NCI-H2081 treated with DMSO at 0.1 percent for 48 hours (cell line): ENCODE data around the gene ADAMTSL2.
"Not testable (repeated sequence)": the region's sequence is repeated elsewhere in the genome, so short reads cannot be mapped to it uniquely, and the experiment has no call there.

ENCODE experiments used
- DNase-seq: peaks from one replicate; lab custom pipeline; 2025; lab: John Stamatoyannopoulos, UW

Gene ADAMTSL2

DNA sequence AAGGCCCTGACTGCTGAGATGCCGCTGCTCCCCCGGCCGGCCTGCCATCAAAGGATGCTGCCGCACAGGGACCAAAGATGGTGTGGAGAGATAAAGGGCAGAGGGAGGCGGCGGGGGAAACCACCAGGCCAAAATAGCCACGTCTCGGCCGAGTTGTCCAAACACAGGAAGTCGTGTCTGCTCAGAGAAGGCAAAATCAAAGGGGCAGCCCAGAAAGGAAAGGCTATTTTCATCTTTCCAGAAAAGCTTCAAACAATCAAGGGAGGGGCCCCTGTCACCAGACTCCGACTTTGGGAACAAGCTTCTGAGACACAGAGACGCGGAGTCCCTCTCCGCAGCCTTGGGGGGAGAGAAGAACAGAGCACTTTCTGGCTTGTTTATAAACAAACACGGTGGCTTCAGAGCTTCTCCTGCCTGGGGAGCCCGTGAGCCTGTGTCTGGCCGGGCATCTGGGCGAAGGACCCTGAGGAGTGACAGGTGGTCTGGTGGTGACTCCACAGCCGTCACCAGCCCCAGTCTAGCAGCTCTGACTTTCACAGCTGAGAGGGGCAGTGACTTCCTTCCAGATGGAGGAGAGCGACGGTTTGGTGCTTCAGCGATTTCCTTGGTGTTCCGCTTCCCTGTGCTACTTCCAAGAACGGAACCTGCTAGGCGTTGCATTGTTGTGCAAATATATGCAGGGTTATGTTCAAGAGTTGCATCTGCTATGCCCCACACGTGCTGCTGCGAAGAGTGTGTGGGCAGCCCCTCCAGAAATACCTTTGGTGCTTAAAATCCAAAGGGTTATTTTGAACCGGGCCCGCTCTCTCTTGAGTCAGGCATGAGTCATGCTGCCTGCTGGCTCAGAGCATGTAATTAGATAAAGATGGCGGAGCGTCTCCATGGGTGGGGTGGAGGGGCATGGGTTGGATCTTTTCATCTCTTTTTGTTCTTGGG, 24.0 kb downstream of the ADAMTSL2 start:
- DNase-seq: no peak

GRCh38 chr9:133560311-133560710, 25.8 kb downstream of the ADAMTSL2 start:
- DNase-seq: no peak

- no peak for DNase-seq
These were observed 26.4 kb downstream of the ADAMTSL2 start for GRCh38 chr9:133560944-133561343.

DNA sequence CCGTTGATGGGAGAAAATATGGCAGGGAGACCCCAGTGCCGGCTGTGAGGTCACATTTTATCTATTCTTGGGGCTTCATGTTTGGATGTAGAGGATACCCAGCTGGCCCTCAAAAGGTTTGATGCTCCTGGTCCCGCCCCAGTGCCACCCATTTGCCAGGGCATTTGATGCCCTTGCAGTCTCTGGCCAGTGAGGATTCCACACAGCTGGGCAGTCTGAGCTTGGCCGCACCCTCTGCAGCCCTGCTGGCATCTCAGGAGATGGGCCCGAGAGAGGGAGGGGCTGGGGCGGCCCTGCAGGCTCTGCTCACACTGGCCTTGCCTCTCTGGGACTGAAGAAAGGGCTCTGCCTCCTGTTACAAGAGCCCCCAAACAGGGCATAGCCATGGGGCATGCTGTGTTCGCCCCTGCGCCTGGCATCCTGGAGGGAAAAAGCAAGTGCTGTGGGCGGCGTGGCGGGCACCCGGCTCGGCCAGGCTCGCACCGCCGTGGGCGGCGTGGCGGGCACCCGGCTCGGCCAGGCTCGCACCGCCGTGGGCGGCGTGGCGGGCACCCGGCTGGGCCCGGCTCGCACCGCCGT, 27.6 kb downstream of the ADAMTSL2 start:
- DNase-seq: no peak

GRCh38 chr9:133562611-133563290, 28.2 kb downstream of the ADAMTSL2 start:
- DNase-seq: no peak

- DNase-seq: no peak
These were observed 28.8 kb downstream of the ADAMTSL2 start for GRCh38 chr9:133563291-133563796.

DNA sequence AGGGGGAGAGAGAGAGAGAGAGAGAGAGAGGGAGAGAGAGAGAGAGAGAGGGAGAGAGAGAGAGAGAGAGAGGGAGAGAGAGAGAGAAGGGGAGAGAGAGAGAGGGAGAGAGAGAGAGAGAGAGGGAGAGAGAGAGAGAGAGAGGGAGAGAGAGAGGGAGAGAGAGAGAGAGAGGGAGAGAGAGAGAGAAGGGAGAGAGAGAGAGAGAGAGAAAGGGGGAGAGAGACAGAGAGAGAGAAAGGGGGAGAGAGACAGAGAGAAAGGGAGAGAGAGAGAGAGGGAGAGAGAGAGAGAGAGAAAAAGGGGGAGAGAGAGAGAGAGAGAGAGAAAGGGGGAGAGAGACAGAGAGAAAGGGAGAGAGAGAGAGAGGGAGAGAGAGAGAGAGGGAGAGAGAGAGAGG, 29.3 kb downstream of the ADAMTSL2 start:
- not testable (repeated sequence) for DNase-seq

DNA sequence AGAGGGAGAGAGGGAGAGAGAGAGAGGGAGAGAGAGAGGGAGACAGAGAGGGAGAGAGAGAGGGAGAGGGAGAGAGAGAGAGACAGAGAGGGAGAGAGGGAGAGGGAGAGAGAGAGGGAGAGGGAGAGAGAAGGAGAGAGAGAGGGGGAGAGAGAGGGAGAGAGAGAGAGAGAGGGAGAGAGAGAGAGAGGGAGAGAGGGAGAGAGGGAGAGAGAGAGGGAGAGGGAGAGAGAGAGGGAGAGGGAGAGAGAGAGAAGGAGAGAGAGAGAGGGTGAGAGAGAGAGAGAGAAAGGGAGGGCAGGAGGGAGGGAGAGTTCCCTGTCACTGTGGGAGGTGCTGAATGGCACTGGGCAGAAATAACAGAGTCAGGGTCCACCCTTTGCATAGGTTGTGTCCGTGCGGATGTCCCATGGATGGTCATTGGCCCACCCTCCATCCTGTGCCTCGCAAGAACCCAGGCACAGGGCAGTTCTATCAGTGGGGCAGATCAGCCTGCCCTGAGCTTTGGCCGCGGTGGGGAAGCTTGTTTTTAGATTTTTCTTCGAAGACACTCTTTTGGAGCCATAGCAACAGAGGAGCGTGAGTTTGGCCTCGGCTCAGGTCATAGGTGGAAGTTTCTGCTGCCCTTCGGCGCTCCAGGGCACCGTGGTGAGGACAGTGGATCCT, 30.1 kb downstream of the ADAMTSL2 start:
- no peak for DNase-seq

DNA sequence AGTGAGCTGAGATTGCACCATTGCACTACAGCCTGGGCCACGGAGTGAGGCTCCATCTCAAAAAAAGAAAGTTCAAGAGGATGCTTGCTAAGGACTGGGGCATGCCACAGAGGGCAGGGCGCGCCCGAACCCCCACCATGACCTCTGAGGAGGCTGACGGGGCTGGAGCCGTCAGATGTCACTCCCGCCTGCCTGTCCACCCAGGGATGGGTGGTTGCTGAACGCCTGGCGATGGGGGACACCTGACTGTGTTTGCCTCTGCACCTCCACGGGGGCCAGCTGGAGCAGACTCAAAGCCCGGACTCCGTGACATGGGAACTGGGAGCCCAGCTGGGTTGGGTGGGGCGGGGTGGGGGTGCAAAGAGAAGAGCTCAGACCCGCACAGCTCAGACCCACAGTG, 31.9 kb downstream of the ADAMTSL2 start:
- no peak for DNase-seq

GRCh38 chr9:133566817-133567216, 32.3 kb downstream of the ADAMTSL2 start:
- DNase-seq: no peak

DNA sequence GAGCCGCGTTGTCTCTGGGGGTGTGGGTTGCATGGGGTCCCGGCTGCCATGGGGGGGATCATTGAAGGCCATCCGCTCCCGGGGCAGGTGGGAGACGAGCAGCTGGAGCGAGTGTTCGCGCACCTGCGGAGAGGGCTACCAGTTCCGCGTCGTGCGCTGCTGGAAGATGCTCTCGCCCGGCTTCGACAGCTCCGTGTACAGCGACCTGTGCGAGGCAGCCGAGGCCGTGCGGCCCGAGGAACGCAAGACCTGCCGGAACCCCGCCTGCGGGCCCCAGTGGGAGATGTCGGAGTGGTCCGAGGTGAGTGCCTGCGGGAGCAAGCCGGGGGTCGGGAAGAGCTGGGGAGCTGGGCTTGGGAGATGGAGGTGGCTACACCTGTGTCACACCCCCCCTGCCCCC, 33.7 kb downstream of the ADAMTSL2 start:
- DNase-seq: no peak

DNA sequence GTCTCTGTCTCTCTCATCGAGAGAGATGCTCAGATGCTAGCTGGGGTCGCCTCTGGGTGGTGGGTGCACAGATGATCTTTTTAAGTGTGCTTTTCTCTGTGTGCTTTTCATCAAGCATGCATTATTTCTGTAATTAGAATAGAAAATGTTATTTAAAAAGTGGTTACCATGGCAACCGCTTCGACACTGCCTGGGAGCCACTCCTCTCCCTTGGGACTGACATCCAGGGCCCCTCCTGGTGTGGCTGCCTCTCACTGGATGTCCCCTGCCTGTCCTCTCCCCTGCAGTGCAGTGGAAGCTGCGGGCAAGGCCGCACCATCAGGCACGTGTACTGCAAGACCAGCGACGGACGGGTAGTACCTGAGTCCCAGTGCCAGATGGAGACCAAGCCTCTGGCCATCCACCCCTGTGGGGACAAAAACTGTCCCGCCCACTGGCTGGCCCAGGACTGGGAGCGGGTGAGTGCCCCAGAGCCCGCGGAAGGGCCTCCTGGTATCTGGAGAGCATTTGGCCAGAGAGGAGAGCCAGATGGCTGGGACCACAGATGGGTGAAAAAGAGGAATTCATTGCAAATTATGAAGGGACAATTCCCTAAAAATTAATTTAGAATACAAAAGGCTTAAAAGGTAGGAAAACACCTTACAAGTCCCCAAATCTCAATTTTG, 34.7 kb downstream of the ADAMTSL2 start:
- no peak for DNase-seq

DNA sequence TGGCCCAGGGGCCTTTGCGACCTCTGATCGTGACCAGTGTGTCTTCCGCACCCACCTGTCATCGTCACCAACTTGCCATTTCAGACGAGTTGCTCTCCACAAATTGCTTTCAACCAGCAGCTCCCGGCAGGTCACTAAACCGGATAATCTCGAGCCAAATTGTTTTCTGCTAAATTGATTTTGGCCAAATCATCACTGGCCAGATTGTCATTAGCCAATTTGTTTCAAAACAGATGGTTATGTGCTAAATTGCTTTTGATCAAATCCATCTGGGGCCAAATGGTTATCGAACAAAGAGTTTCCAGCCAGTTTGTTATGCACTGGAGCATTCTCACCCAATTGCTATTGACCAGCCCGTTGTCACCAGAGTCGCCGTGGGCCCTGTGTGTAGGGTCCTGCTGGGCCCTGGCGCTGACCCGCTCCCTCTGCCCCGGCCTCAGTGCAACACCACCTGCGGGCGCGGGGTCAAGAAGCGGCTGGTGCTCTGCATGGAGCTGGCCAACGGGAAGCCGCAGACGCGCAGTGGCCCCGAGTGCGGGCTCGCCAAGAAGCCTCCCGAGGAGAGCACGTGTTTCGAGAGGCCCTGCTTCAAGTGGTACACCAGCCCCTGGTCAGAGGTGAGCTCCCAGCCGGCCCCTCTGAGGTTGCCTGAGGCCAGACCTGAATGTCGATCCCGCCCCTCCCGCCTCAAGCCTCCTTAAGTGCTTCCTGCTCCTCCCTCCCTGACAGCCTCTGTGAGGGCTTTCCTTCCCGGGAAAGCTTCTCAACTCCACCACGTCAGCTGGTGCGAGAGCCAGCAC, 35.6 kb downstream of the ADAMTSL2 start:
- DNase-seq: no peak

GRCh38 chr9:133570691-133571080, 36.2 kb downstream of the ADAMTSL2 start:
- DNase-seq: no peak

GRCh38 chr9:133571391-133571890, 36.9 kb downstream of the ADAMTSL2 start:
- DNase-seq: no peak

DNA sequence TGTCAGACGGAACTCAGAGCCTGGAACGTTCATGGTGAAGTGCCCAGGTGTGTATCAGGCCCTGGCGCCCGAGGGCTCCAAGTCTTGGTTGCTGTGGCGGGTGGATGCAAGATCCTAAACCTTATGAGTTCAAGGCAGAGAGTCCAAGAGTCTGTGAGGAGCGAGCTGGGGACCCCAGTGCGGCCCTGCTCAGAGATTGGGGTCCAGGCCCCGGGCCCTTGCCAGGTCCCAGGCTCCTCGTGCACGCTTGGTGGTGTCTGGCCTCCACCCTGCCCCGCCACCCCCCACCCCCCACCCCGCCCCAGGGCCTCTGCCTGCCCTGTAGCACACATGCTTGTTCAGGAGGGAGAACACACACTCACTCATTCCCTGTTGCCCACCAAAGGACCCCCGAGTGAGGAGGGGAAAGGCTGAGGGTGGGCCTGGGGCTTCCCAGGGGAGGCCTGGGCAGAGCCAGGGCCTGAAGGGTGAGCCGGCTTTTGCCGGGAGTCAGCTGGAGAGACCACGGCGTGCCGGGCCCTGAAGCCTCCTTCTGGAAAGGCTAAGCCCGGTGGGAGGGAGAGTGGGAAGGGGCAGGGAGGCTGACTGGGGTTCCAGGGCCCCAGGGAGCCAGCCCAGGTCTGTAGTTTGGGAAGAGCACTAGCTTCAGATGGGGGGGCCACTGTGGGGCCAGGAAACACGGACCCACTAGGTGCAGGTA, 37.5 kb downstream of the ADAMTSL2 start:
- DNase-seq: no peak

- no peak for DNase-seq
These were observed 38.4 kb downstream of the ADAMTSL2 start for GRCh38 chr9:133572821-133573361.

DNA sequence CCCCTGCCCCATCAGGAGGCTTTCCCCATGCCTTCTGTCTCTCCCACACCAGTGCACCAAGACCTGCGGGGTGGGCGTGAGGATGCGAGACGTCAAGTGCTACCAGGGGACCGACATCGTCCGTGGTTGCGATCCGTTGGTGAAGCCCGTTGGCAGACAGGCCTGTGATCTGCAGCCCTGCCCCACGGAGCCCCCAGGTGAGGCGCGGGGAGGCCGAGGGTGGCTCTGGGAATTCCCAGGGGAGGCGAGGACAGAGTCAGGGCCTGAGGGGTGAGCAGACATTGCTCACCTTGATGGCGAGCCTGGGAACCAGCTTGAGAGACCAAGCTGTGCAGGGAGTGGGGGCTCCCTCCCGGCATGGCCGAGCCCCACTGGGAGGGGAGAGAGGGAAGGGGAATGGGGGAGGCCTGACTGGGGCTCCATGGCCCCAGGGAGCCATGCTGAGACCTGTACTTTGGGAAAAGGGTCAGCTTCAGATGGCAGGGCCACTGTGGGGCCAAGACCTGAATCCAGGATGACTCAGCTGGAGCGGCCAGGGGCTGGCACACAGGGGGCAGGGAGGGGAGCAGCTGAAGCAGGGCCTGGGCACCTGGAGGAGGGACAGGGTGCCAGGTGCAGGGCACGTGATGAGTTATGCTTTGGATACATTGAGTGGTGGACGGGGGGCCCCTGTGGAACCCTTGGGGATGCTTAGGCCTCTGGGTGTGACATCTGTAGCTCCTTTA, 39.4 kb downstream of the ADAMTSL2 start:
- no peak for DNase-seq

DNA sequence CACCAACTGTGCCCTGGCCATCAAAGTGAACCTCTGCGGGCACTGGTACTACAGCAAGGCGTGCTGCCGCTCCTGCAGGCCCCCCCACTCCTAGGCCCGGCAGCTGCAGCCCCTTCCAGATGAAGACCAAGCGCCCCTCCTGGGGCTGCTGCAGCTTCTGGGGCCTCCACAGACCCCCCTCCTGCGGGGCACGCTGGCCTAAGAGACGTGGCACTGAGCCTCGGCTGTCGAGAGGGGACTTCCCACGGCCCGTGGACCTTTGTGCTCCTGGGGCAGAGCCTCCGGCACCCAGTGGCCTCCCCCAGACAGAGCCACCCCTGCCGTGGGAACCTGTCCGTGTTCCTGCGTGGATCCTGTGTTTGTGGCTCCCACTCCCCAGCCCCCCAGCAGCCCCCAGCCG, 40.3 kb downstream of the ADAMTSL2 start:
- DNase-seq: no peak
